ENCODE data around the gene PRUNE2.

Gene PRUNE2

DNA sequence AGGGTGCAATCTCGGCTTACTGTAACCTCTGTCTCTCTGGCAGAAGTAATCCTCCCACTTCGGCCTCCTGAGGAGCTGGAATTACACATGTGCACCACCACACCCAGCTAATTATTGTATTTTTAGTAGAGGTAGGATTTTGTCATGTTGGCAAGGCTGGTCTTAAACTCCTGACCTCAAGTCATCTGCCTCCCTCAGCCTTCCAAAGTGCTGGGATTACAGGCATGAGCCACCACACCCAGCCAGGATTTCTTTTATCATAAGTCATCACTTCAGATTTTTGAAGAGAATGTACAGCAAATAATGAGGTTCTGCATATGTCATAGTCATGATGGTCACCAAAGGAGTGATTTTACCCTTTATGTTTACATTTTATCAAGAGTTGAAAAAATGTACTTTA, 338.8 kb downstream of the PRUNE2 start:
- DNase-seq: no peak
- TF ChIP-seq, protein P1, sequence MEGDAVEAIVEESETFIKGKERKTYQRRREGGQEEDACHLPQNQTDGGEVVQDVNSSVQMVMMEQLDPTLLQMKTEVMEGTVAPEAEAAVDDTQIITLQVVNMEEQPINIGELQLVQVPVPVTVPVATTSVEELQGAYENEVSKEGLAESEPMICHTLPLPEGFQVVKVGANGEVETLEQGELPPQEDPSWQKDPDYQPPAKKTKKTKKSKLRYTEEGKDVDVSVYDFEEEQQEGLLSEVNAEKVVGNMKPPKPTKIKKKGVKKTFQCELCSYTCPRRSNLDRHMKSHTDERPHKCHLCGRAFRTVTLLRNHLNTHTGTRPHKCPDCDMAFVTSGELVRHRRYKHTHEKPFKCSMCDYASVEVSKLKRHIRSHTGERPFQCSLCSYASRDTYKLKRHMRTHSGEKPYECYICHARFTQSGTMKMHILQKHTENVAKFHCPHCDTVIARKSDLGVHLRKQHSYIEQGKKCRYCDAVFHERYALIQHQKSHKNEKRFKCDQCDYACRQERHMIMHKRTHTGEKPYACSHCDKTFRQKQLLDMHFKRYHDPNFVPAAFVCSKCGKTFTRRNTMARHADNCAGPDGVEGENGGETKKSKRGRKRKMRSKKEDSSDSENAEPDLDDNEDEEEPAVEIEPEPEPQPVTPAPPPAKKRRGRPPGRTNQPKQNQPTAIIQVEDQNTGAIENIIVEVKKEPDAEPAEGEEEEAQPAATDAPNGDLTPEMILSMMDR (IDR thresholded peaks at IDR 0.05; ENCODE audit: low read depth, low read length): no peak
- no peaks in the 10 kb centered on the region for H3K36me3 ChIP-seq

DNA sequence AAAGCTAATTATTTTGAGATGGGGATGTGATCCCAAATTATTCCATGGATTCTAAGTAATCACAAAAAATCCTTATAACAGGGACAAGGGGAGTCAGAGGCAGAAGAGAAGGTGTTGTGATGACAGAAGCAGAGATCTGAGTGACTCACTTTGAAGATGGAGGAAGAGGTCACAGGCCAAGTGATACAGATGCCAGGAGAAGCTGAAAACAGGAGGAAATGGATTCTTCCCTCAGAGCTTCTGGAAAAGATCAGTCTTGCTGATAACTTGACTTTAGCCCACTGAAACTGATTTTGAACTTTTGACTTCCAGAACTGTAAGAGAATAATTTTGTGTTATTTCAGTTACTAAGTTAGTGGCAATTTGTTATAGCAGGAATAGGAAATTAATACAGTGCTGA, 341.6 kb downstream of the PRUNE2 start:
- no peaks in the 10 kb centered on the region for H3K4me1 ChIP-seq
- no peaks in the 10 kb centered on the region for H3K36me3 ChIP-seq

More for the DNA sequence above, 338.8 kb downstream of the PRUNE2 start:
- Histone ChIP-seq H3K4me3 (ENCODE audit: low read depth, low read length) (no peak overlapping the region), H3K27me3 (no peaks in the 10 kb centered on the region; the same call in 1 of the 2 replicates), H3K4me1 (no peaks in the 10 kb centered on the region), H3K9me3 (no peaks in the 10 kb centered on the region)

DNA sequence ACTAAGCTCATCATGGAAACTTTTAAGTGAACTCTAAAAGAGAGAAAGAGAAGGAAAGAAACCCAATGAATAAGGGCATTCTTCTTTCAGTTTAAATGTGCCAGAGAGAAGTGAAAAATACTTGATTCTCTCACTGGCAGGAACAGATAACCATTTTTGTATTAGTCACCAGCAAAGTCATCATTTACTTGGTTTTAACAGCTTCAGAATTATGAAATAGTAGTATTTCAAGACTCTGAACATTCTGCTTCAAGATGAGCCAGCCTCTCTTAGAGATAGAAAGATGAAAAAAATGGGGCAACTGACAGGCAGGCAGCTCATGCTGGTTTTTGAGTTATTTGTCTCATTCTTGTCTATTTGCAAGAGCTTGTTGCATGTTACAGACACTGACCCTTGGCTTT, 343.4 kb downstream of the PRUNE2 start:
- no peaks in the 10 kb centered on the region for H3K4me1 ChIP-seq
- DNase-seq: no peak

More for the DNA sequence above, 341.6 kb downstream of the PRUNE2 start:
- H3K4me3 ChIP-seq (ENCODE audit: low read depth, low read length): no peak overlapping the region
- no peaks in the 10 kb centered on the region; the same call in 1 of the 2 replicates for H3K27me3 ChIP-seq
- TF ChIP-seq, protein P1 (IDR thresholded peaks at IDR 0.05; ENCODE audit: low read depth, low read length): no peak
- no peaks in the 10 kb centered on the region for H3K9me3 ChIP-seq
- DNase-seq: no peak

DNA sequence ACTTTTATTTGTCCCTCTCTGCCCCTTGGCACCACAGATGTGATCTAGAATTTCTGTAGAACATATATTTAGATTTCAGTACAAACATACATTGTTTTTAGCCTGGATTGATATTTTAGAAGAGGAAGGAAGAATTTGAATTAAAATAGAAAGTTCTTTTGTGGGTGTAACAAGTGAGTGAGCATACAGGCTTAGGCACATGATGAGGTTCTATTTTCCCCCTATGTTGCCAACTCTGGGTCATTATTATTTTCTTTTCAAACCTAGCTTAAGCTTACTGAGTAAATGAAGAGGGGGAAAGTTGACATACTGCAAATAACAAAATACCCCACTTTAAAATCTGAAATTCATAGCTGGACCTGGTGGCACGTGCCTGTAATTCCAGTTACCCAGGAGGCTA, 344.0 kb downstream of the PRUNE2 start:
- no peak for DNase-seq
- TF ChIP-seq, protein P1 (IDR thresholded peaks at IDR 0.05; ENCODE audit: low read depth, low read length): no peak
- H3K9me3 ChIP-seq: no peaks in the 10 kb centered on the region
- no peaks in the 10 kb centered on the region for H3K4me1 ChIP-seq
- no peaks in the 10 kb centered on the region for H3K27me3 ChIP-seq
- no peak overlapping the region for H3K4me3 ChIP-seq (ENCODE audit: low read depth, low read length)
- H3K36me3 ChIP-seq: no peaks in the 10 kb centered on the region

More for the DNA sequence above, 343.4 kb downstream of the PRUNE2 start:
- H3K36me3 ChIP-seq: no peaks in the 10 kb centered on the region
- TF ChIP-seq, protein P1 (IDR thresholded peaks at IDR 0.05; ENCODE audit: low read depth, low read length): no peak
- no peaks in the 10 kb centered on the region; the same call in 1 of the 2 replicates for H3K27me3 ChIP-seq
- no peak overlapping the region for H3K4me3 ChIP-seq (ENCODE audit: low read depth, low read length)
- no peaks in the 10 kb centered on the region for H3K9me3 ChIP-seq

Data from BE2C (cell line).